Measurements from ENCODE around the gene SMYD1.

DNA sequence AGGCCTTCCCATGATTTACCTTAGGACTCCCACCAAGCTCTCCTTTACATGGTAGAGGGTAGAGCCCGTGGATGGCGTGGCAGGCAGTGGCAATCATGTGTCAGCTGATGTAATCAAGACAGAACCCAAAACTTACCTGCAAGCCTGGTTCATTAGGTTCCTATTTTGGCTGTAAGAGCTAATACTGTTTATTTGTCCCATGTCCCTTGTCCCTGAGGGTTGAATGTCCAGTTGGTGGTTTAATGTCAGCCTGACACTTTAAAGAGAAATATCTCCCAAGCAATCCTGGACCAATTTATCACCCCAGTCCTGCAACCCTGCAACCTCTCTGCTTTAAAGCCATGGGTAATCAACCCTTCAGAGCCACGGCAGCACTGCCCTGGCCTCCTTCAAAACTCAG lies 66.2 kb downstream of the SMYD1 start:
- TF ChIP-seq CTCF (IDR thresholded peaks at IDR 0.05) (no peak), EZH2phosphoT487 (IDR thresholded peaks at IDR 0.05) (no peak)

Data from neural progenitor cell (in vitro differentiated cells).